PC-3 (cell line): ENCODE measurements around the gene TSPAN4. TPM values are rescaled to one million over a fixed set of nuclear protein-coding genes. Genes with fewer than 3 reads are reported as not detected.

ENCODE experiments used
- ATAC-seq: fragments of 200-7000 bp; cut with Tn5 transposase; 2 replicates; pipeline ENCODE4 v1.9.1; 2020; ENCODE audit warnings: mild to moderate bottlenecking, moderate library complexity
- BruUV-seq: library from RNA; stranded (reverse); fragments of 400-500 nt; replicated peaks from 2 replicates; lab custom pipeline; 2021; lab: Mats Ljungman, UMichigan
- CTCF ChIA-PET: fragments of 300-600 bp; sonication (Branson Sonifier 250); formaldehyde crosslinking; loops from one replicate; lab custom pipeline; 2022; ENCODE audit warnings: antibody characterized with exemption; lab: Charles Lee
- POLR2A ChIA-PET: fragments of 300-600 bp; sonication (Branson Sonifier 250); formaldehyde crosslinking; loops from one replicate; lab custom pipeline; 2022; ENCODE audit warnings: antibody characterized with exemption; ENCODE audit not compliant: unreplicated experiment; lab: Charles Lee
- DNase-seq: peaks from one replicate; pipeline ENCODE4 v3.0.0-alpha.2; 2015
- H2AFZ ChIP-seq: fragments of 300-600 bp; sonication (generic); 2 replicates; pipeline ENCODE4 v1.6.0; 2016; ENCODE audit warnings: antibody characterized with exemption, low read length
- H3F3A ChIP-seq: fragments of 300-600 bp; sonication (generic); one replicate; pipeline ENCODE4 v1.6.0; 2017; ENCODE audit warnings: antibody characterized with exemption, low read length, control low read depth, mild to moderate bottlenecking; ENCODE audit not compliant: unreplicated experiment
- H3K27ac ChIP-seq: fragments of 300-600 bp; sonication (generic); 2 replicates; pipeline ENCODE4 v1.5.1; 2016; ENCODE audit warnings: mild to moderate bottlenecking, low read length
- H3K27me3 ChIP-seq: fragments of 300-600 bp; sonication (generic); 2 replicates; pipeline ENCODE4 v1.6.1; 2016; ENCODE audit warnings: low read length, mixed read lengths
- H3K36me3 ChIP-seq: fragments of 300-600 bp; sonication (generic); 2 replicates; pipeline ENCODE4 v1.6.1; 2016; ENCODE audit warnings: low read depth, mixed run types, low read length, mixed read lengths
- H3K4me1 ChIP-seq: fragments of 300-600 bp; sonication (generic); 2 replicates; pipeline ENCODE4 v1.5.1; 2016; ENCODE audit warnings: low read length; ENCODE audit not compliant: insufficient read depth
- H3K4me2 ChIP-seq: fragments of 300-600 bp; sonication (generic); 2 replicates; pipeline ENCODE4 v1.6.0; 2016; ENCODE audit warnings: low read length
- H3K4me3 ChIP-seq: fragments of 300-600 bp; sonication (generic); 2 replicates; pipeline ENCODE4 v1.5.1; 2016; ENCODE audit warnings: mild to moderate bottlenecking, low read length, mixed read lengths
- H3K79me2 ChIP-seq: fragments of 300-600 bp; sonication (generic); 2 replicates; pipeline ENCODE4 v1.6.1; 2017; ENCODE audit warnings: low read length, mixed read lengths
- H3K9ac ChIP-seq: fragments of 300-600 bp; sonication (generic); 2 replicates; pipeline ENCODE4 v1.6.0; 2016; ENCODE audit warnings: mild to moderate bottlenecking, low read length
- H3K9me2 ChIP-seq: fragments of 300-600 bp; sonication (generic); replicated peaks from 2 replicates; pipeline ENCODE4 v1.6.1; 2016; ENCODE audit warnings: mixed run types, low read length, mixed read lengths
- H3K9me3 ChIP-seq: fragments of 300-600 bp; sonication (generic); 2 replicates; pipeline ENCODE4 v1.6.1; 2016; ENCODE audit warnings: low read length, mixed read lengths
- H4K20me1 ChIP-seq: fragments of 300-600 bp; sonication (generic); 2 replicates; pipeline ENCODE4 v1.6.1; 2016; ENCODE audit warnings: low read length, mixed read lengths
- EZH2 ChIP-seq: fragments of 300-600 bp; sonication (generic); IDR thresholded peaks from one replicate; pipeline ENCODE4 v1.6.1; 2017; ENCODE audit warnings: antibody characterized with exemption, mild to moderate bottlenecking, low read length; ENCODE audit not compliant: unreplicated experiment
- EZH2phosphoT487 ChIP-seq: fragments of 300-600 bp; sonication (generic); IDR thresholded peaks from 2 replicates; pipeline ENCODE4 v1.6.1; 2018; ENCODE audit warnings: mild to moderate bottlenecking, antibody characterized with exemption, low read length, borderline replicate concordance
- intact Hi-C: fragments of 100-400 bp; cut with micrococcal nuclease; formaldehyde crosslinking; loops from 2 replicates; pipeline ENCODE4 v1.9.0; 2023
- total RNA-seq: library from RNA; depleted of rRNA; stranded (reverse); fragments of >200 nt; gene quantifications from 2 replicates; pipeline ENCODE4 v1.2.3, GENCODE V29; 2014
- TF ChIP-seq, protein P1 (sequence below): fragments of 300-600 bp; sonication (generic); conservative IDR thresholded peaks from 2 replicates; pipeline ENCODE4 v1.5.1; 2017; ENCODE audit warnings: antibody characterized with exemption, low read depth, mild to moderate bottlenecking, low read length

Gene TSPAN4
- total RNA-seq, 1 experiment from 2014 or later = 121 TPM

GRCh38 chr11:829176-829846, 13.3 kb upstream of the TSPAN4 start:
- ATAC-seq (no peak), DNase-seq (no peak)
- peaks cover 24% of the 10 kb centered on the region for H3K79me2 ChIP-seq
- H3K36me3 ChIP-seq = no peaks in the 10 kb centered on the region
- H3K4me2 ChIP-seq = no peak overlapping the region
- no peaks in the 10 kb centered on the region for H4K20me1 ChIP-seq
- no peaks in the 10 kb centered on the region for H3K9me2 ChIP-seq
- no peak overlapping the region for H3K9ac ChIP-seq
- intact Hi-C loops = no loop called here
- CTCF ChIA-PET = no interaction called here
- no peak overlapping the region for H3K27ac ChIP-seq
- no TSS peak for BruUV-seq
- H3K4me1 ChIP-seq = peaks cover 47% of the 10 kb centered on the region
- H3F3A ChIP-seq = no peaks in the 10 kb centered on the region
- no peak overlapping the region for H3K4me3 ChIP-seq
- POLR2A ChIA-PET = no interaction called here
- H3K9me3 ChIP-seq = no peaks in the 10 kb centered on the region
- H2AFZ ChIP-seq = no peak overlapping the region
- no peaks in the 10 kb centered on the region for H3K27me3 ChIP-seq
- no peak for TF ChIP-seq EZH2phosphoT487
- TF ChIP-seq, protein P1, sequence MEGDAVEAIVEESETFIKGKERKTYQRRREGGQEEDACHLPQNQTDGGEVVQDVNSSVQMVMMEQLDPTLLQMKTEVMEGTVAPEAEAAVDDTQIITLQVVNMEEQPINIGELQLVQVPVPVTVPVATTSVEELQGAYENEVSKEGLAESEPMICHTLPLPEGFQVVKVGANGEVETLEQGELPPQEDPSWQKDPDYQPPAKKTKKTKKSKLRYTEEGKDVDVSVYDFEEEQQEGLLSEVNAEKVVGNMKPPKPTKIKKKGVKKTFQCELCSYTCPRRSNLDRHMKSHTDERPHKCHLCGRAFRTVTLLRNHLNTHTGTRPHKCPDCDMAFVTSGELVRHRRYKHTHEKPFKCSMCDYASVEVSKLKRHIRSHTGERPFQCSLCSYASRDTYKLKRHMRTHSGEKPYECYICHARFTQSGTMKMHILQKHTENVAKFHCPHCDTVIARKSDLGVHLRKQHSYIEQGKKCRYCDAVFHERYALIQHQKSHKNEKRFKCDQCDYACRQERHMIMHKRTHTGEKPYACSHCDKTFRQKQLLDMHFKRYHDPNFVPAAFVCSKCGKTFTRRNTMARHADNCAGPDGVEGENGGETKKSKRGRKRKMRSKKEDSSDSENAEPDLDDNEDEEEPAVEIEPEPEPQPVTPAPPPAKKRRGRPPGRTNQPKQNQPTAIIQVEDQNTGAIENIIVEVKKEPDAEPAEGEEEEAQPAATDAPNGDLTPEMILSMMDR = no peak
- TF ChIP-seq EZH2 = no peak

- no peak overlapping the region for H3K9ac ChIP-seq
- BruUV-seq = no TSS peak
- no peaks in the 10 kb centered on the region for H3K27me3 ChIP-seq
- TF ChIP-seq, protein P1 = no peak
- TF ChIP-seq EZH2phosphoT487 (no peak), EZH2 (no peak)
- H3K79me2 ChIP-seq = peaks cover 29% of the 10 kb centered on the region
- no peak overlapping the region for H3K4me3 ChIP-seq
- no peaks in the 10 kb centered on the region for H4K20me1 ChIP-seq
- POLR2A ChIA-PET = no interaction called here
- H2AFZ ChIP-seq = no peak overlapping the region
- no peaks in the 10 kb centered on the region for H3F3A ChIP-seq
- H3K9me3 ChIP-seq = no peaks in the 10 kb centered on the region
- CTCF ChIA-PET = no interaction called here
- peaks cover 47% of the 10 kb centered on the region for H3K4me1 ChIP-seq
- H3K27ac ChIP-seq = no peak overlapping the region
- H3K36me3 ChIP-seq = no peaks in the 10 kb centered on the region
- no peaks in the 10 kb centered on the region for H3K9me2 ChIP-seq
- no peak overlapping the region for H3K4me2 ChIP-seq
- ATAC-seq (no peak), DNase-seq (no peak)
- intact Hi-C loops = no loop called here
Measured at GRCh38 chr11:829847-830294, 12.8 kb upstream of the TSPAN4 start.
